ENCODE results near the gene CTU2.
A peak's percentile ranks its signal among the peaks of the same experiment; 100 is the strongest.

CTU2 gene

GRCh38 chr16:88697831-88698615 lies 8.3 kb upstream of the CTU2 start:
- DNase-seq = no peak

DNA sequence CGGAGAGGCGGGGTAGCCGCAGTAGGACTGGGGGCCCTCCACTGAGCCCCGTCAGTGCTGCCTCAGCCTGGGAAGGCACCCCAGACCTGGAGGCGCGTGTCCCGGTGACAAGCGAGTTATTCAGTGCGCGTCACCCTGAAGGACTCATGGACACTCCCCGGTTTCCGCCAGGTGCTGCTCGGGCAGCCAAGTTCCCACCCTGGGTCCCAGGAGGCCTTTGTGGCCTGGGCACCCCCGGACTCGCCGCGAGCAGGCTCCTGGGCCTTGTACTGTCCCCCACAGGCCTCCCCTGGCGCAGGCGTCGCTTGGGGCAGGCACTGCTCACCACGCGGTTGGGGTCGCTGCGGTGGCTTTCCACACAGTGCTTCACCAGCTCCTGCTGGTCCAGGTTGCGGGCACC lies 7.7 kb upstream of the CTU2 start:
- DNase-seq = no peak

DNA sequence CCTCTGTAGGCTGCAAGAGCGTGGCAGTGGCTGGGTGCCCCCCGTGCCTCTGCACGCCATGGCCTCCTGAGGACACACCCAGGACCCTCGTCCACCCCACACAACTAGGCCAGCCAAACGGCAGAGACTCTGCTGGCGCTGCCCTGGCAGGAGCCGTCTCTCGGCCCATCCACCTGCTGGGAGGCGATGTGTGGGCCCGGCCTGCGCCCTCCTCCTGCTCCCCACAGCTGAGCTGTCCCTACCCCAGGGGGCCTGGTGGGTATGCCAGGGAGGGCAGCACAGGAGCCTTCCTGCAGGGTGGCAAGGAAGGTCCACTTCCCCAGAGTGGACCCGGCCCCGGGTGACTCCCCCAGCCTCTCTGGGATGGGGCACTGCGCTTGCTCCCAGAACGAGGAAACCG lies 7.1 kb upstream of the CTU2 start:
- DNase-seq = no peak

DNA sequence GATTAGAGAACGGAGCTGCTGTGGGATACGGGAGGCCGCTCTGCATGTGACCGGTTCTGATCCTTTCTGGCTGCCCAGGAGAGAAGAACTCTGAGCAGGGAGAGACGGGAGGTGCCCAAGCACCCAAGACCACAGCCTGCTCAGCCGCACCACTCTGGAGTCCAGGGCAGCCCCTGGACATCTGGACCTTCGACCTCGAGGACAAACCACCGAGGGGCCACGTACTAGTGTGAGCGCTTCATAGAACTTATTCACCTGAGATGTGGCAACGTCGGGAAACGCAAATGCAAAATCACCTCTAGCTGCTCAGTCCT lies 6.0 kb upstream of the CTU2 start:
- DNase-seq = no peak

DNA sequence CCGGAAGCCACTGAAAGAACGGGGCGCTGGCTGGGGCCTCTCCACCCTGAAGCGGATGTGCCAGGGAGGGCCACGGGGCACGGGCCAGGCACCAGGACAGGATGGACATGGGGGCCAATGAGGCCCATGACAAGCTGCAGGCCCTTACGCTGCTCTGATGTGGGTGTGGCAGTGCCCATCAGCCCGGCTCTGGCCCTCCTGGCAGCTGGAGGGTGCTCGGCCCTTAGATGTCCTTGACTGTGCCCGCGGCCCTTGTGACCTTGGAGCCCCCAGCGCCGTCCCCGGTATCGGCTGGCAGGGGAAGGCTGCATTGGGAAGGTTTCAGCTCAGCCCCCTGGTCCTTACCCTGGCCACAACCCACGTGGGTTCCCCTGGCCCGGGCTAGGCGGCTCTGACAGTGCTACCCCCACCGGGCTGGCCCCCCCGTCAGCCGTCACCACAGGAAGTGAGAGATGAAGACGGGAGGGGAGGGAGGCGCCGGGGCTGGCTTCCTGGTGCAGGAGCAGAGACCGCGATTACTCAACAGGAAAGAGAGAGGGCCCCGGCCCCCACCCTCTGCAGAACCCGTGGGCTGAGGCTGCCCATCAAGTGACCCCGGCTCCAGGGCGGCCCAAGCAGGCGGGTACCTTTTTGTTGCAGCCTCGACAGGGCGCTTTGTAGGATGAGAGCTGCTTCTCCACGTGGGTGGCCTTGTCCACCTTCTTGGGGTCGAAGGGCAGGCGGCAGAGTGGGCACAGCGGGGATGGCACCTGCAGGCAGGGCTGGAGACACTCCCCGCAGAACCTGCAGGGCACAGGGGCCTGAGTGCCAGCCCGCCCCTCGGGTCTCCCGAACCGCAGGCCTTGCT lies 5.4 kb upstream of the CTU2 start:
- peak; percentile 90 to 95 for DNase-seq

DNA sequence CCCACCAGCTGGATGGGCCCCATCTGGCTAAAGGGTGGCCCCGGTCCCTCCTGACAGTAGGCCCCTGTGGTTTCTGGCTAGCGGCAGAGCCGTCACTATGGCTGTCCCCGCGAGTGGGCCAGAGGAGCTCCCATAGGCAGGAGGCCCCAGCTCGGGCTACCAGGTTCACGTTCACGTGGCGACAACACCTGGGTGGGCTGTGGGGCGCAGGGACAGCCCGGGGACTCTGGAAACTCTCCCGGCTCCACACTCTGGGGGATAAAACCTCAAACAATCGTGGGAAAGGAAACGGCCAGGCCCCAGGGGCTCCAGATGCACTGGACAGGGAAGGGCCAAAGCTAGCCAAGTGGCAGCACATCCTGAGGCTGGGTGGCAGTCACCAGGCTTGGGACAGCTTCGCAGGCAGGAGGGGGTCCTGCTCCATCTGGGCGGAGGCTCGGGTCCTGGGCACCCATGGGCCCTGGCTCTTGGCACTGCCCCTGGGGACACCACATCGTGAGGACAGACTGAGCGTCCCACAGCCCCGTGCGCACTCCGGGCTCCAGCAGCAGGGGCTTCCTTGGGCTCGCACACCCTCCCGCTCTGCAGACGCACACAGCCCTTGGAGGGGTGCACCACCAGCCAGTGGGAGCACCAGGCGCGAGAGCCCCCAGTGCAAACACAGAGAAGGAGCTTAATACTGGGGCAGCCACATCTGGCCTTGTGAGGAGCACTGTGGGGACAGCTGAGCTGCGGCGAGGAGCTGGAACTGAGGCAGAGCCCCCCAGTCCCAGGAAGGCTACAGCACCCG lies 4.5 kb upstream of the CTU2 start:
- DNase-seq = peak in 1 of 2 experiments; percentile 24

- DNase-seq = no peak
Measured at GRCh38 chr16:88702371-88703210, 3.7 kb upstream of the CTU2 start.

DNA sequence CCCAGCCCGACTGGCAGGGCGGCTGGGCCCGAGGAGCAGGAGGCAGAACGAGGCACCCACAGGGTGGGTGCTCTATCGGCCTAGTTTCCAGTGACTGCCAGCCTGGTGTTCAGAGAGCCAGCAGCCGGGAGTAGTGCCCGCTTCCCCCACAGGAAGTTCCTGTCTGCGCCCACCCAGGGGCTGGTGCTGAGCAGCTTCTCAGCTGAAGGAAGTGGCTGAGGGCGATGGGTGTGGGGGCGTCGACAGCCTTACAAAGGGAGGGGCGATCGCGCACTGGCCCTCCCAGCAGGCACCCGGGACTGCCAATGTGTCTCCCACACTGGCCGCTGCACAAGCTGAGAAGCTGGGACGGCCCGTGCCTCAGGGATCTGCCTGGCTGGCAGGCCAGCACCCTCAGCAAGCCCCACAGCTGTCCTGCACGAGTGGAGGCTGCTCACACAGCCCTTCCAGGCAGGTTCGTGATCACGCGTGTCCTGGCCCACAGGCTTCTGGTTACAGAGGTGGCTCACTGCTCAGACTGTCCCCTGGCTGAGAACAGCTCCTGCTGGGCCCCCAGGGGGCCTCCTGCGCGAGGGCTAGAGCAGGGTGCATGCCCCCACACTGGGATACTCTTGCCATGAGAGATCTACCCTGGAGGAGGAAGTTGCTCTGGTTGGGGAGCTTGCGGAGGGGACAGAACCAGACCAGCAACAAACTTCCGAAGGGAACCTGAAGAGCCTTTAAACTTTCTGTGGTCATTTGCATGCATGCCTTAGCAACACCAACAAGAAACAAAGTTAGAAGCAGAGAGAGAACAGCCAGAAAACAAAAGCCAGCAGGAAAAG lies 2.6 kb upstream of the CTU2 start:
- peak; percentile 61 to 67 for DNase-seq

GRCh38 chr16:88705076-88705684 lies 1.1 kb upstream of the CTU2 start:
- DNase-seq = no peak

DNA sequence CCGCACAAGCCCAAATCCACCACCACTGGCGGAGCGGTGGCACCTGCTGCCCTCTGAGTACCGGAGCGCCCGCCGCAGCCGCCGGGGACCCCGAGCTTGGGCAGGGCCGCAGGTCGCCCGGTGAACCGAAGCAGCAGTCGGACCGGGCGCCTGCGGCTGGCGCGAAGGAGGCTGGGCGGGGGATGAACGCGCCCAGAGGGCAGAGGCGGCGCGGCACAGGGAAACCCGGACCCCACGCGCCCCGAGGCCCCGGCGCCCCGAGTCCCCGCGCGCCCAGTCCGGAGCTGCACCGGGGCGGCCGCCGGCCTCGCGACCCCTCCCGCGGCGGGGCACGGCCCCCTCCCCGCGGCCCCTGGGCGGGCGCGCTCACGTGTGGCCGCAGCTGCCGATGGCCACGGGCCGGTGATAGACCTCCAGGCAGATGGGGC lies 488 bp upstream of the CTU2 start:
- peak in 1 of 2 experiments; percentile 33 for DNase-seq

GRCh38 chr16:88706965-88707826 lies 893 bp downstream of the CTU2 start:
- DNase-seq = no peak

DNA sequence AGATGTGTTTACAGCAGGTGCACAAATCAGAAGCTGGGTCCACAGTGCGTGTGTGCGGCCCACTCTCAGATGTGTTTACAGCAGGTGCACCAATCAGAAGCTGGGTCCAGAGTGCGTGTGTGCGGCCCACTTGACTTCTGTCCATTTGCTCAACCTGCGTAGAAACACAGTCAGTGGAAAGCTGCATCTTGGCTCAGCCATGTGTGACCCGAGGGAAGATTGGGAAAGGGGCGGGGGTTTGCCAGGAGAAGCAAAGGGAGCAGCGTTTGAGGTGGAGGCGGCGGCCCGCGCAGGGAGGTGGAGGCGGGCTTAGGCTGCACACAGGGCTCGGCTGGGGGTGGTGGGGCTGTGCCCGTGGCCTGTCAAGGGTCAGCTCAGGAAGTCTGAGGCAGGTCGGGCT lies 4.3 kb downstream of the CTU2 start:
- no peak for DNase-seq

GRCh38 chr16:88711750-88712340 lies 5.5 kb downstream of the CTU2 start:
- no peak for DNase-seq

GRCh38 chr16:88712362-88712979 lies 6.2 kb downstream of the CTU2 start:
- DNase-seq = no peak

DNA sequence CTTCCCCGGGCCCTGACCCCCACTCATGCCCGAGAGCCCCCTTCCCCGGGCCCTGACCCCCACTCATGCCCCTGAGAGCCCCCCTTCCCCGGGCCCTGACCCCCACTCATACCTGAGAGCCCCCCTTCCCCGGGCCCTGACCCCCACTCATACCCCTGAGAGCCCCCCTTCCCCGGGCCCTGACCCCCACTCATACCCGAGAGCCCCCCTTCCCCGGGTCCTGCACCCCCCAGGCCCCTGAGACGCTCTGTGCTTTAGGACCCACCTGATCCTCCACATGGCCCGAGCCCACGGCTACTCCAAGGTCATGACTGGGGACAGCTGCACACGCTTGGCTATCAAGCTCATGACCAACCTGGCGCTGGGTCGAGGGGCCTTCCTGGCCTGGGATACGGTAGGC lies 6.8 kb downstream of the CTU2 start:
- no peak for DNase-seq

- DNase-seq = no peak
Measured at GRCh38 chr16:88713568-88714419, 7.5 kb downstream of the CTU2 start.

DNA sequence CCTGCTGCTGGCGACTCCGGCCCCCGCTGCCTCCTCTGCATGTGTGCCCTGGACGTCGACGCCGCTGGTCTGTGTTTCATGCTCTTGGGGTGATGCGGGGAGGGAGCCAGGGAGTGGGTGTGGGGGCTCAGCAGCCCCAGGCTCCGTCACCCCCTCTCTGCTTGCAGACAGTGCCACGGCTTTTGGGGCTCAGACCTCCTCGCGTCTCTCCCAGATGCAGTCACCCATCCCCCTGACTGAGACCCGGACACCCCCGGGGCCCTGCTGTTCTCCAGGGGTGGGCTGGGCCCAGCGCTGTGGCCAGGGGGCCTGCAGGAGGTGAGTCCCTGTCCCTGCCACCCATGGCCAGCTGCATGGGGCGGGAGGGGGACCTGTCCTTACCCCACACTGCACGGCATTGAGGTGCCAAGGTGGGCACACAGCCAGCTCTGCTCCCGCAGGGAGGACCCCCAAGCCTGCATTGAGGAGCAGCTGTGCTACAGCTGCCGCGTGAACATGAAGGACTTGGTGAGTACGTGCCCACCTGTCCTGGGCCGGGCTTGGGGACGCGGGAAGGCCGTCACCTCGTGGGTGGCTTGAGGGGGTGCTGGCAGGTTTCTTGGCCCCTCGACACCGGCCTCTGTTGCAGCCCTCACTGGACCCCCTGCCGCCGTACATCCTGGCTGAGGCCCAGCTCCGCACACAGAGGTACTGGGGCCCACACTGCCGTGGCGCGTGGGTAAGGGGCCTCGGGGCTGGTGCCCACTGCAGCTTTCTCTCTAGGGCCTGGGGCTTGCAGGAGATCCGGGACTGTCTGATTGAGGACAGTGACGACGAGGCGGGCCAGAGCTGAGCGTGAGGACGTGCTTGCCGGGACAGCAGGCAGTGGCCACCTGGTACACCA lies 8.4 kb downstream of the CTU2 start:
- no peak for DNase-seq

Measured in stimulated activated CD4-positive, alpha-beta T cell treated with anti-CD3 and anti-CD28 coated beads, Interleukin-4, amount 100 ng/mL, for 4 hours (primary cell).